Activated CD4-positive, alpha-beta T cell treated with anti-CD3 and anti-CD28 coated beads, Interleukin-2, amount 50 U/mL, for 48 hours (primary cell): Measurements from ENCODE around the gene KNSTRN.
A peak's percentile ranks its signal among the peaks of the same experiment; 100 is the strongest.

Source experiments
- DNase-seq, 2 experiments: peaks; one replicate each; pipeline ENCODE4 v3.0.0-alpha.2; 2020

KNSTRN gene

GRCh38 chr15:40367371-40367685, 15.2 kb upstream of the KNSTRN start:
- no peak for DNase-seq

- peak; percentile 81 to 85 for DNase-seq
These were observed 14.6 kb upstream of the KNSTRN start for GRCh38 chr15:40367686-40368611.

- DNase-seq = no peak
These were observed 13.6 kb upstream of the KNSTRN start for GRCh38 chr15:40368719-40369473.

GRCh38 chr15:40369474-40369869, 13.0 kb upstream of the KNSTRN start:
- no peak for DNase-seq

GRCh38 chr15:40369971-40370370, 12.6 kb upstream of the KNSTRN start:
- DNase-seq = no peak

GRCh38 chr15:40372981-40373380, 9.5 kb upstream of the KNSTRN start:
- no peak for DNase-seq

- no peak for DNase-seq
These were observed 4.9 kb upstream of the KNSTRN start for GRCh38 chr15:40377606-40378005.

GRCh38 chr15:40379374-40379773, 3.1 kb upstream of the KNSTRN start:
- DNase-seq = no peak

- DNase-seq = no peak
These were observed 2.7 kb upstream of the KNSTRN start for GRCh38 chr15:40379853-40380252.

GRCh38 chr15:40380636-40381035, 1.9 kb upstream of the KNSTRN start:
- DNase-seq = no peak

GRCh38 chr15:40381818-40382529, 547 bp upstream of the KNSTRN start:
- DNase-seq = no peak

GRCh38 chr15:40386480-40386879, 4.0 kb downstream of the KNSTRN start:
- DNase-seq = no peak

- no peak for DNase-seq
These were observed 6.7 kb downstream of the KNSTRN start for GRCh38 chr15:40388941-40389823.

GRCh38 chr15:40389824-40390595, 7.5 kb downstream of the KNSTRN start:
- DNase-seq = no peak

GRCh38 chr15:40392986-40393948, 10.7 kb downstream of the KNSTRN start:
- DNase-seq = no peak

- DNase-seq = no peak
These were observed 15.3 kb downstream of the KNSTRN start for GRCh38 chr15:40397688-40398412.

- DNase-seq = peak in 1 of 2 experiments; percentile 34
These were observed 15.9 kb downstream of the KNSTRN start for GRCh38 chr15:40398413-40398873.

GRCh38 chr15:40399370-40399769, 16.8 kb downstream of the KNSTRN start:
- DNase-seq = no peak
